ENCODE results near the gene PGM1.

PGM1 gene

DNA sequence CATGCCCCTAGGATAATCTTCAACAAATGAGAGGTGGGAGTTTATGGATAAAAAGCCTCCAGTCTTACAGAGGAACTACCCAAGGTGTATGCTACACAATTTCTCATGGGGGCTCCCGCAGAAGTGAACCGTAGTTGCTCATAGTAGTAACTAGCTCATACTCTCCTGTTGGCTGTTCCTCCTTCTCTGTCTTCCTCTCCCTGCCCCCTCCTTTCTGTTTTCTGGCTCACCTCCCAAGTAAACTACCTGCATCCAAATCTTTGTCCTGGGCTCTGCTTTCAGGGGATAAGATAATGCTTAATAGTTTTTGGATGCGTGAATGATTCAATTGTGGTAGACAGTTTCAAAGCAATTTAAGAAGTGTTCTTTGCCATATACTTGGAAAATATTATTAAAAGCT is 90.5 kb downstream of the PGM1 start:
- TF ChIP-seq, protein P1, sequence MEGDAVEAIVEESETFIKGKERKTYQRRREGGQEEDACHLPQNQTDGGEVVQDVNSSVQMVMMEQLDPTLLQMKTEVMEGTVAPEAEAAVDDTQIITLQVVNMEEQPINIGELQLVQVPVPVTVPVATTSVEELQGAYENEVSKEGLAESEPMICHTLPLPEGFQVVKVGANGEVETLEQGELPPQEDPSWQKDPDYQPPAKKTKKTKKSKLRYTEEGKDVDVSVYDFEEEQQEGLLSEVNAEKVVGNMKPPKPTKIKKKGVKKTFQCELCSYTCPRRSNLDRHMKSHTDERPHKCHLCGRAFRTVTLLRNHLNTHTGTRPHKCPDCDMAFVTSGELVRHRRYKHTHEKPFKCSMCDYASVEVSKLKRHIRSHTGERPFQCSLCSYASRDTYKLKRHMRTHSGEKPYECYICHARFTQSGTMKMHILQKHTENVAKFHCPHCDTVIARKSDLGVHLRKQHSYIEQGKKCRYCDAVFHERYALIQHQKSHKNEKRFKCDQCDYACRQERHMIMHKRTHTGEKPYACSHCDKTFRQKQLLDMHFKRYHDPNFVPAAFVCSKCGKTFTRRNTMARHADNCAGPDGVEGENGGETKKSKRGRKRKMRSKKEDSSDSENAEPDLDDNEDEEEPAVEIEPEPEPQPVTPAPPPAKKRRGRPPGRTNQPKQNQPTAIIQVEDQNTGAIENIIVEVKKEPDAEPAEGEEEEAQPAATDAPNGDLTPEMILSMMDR (IDR thresholded peaks at IDR 0.05; ENCODE audit: low read depth, low read length, missing control alignments), result no peak
- no peak overlapping the region for H3K4me3 ChIP-seq (replicated peaks; ENCODE audit: low read depth, low read length)
- DNase-seq (ENCODE audit: extremely low read depth, low read depth), result no peak

DNA sequence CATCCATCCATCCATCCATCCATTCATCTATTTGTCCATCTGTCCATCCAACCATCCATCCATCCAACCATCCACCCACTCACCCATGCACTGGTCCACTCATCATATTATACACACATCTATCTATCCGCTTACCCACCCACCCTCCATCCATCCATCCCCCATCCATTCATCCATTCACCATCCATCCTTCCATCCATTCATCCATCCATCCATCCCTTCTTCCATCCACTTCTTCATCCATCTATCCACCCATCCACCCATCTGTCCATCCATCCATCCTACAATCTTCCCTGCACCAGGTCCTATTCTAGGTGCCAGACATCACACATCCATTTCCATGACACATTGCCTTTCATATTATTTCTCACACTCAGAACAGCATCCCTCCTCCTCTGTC is 93.5 kb downstream of the PGM1 start:
- H3K4me3 ChIP-seq (replicated peaks; ENCODE audit: low read depth, low read length), result no peak overlapping the region
- TF ChIP-seq, protein P1 (IDR thresholded peaks at IDR 0.05; ENCODE audit: low read depth, low read length, missing control alignments), result no peak
- no peak for DNase-seq (ENCODE audit: extremely low read depth, low read depth)

GRCh38 chr1:63688302-63688890 is 95.2 kb downstream of the PGM1 start:
- TF ChIP-seq, protein P1 (IDR thresholded peaks at IDR 0.05; ENCODE audit: low read depth, low read length, missing control alignments), result no peak
- DNase-seq (ENCODE audit: extremely low read depth, low read depth), result no peak
- H3K4me3 ChIP-seq (replicated peaks; ENCODE audit: low read depth, low read length), result no peak overlapping the region

GRCh38 chr1:63690966-63691700 is 97.9 kb downstream of the PGM1 start:
- no peak for DNase-seq (ENCODE audit: extremely low read depth, low read depth)
- no peak overlapping the region for H3K4me3 ChIP-seq (replicated peaks; ENCODE audit: low read depth, low read length)
- TF ChIP-seq, protein P1 (IDR thresholded peaks at IDR 0.05; ENCODE audit: low read depth, low read length, missing control alignments), result no peak

GRCh38 chr1:63691701-63692425 is 98.7 kb downstream of the PGM1 start:
- H3K4me3 ChIP-seq (replicated peaks; ENCODE audit: low read depth, low read length), result no peak overlapping the region
- TF ChIP-seq, protein P1 (IDR thresholded peaks at IDR 0.05; ENCODE audit: low read depth, low read length, missing control alignments), result peak; percentile 76
- DNase-seq (ENCODE audit: extremely low read depth, low read depth), result peak; percentile 83

DNA sequence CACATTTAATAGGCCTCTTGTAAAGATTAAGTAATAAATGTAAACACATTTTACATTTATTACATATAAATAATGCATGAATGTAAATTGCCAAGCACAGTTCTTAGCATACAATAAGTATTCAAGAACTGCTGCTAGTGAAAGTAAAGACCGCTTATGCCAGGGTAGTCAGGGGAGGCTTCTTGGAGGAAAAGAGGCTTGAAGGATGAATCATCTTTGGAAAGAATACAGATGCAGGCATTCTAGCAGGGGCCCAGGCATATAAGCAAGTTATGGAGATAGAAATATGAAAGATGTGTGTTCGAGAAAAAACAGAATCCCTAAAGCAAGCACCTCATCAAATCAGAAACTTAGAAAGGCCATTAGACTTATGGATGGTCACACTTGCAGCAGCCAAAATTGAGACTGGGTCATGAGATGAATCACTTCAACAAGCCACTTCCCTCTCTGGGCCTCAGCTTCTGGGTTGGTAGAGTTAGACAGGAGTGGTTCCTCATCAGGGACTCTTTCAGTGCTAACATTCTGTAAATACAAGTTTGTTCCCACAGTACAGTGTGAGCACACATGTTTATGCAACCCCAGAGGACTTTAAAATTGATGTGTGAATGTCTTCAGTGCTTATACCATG is 100.8 kb downstream of the PGM1 start:
- DNase-seq (ENCODE audit: extremely low read depth, low read depth), result no peak
- H3K4me3 ChIP-seq (replicated peaks; ENCODE audit: low read depth, low read length), result no peak overlapping the region
- TF ChIP-seq, protein P1 (IDR thresholded peaks at IDR 0.05; ENCODE audit: low read depth, low read length, missing control alignments), result no peak

Measured in HFF-Myc (cell line).